ENCODE data around the gene RPS6KA1.

The RPS6KA1 gene

GRCh38 chr1:26521669-26522030, 7.9 kb upstream of the RPS6KA1 start:
- Mint-ChIP-seq H3K4me1 (ENCODE audit: low read depth) (peaks cover 4% of the 10 kb centered on the region), H3K27ac (no peak overlapping the region), H3K9me3 (no peaks in the 10 kb centered on the region), H3K36me3 (ENCODE audit: low read depth) (no peaks in the 10 kb centered on the region), H3K4me3 (no peak overlapping the region), H3K27me3 (ENCODE audit: low read depth) (peaks cover 33% of the 10 kb centered on the region)

GRCh38 chr1:26522073-26522472, 7.5 kb upstream of the RPS6KA1 start:
- H3K4me1 Mint-ChIP-seq (ENCODE audit: low read depth) = peaks cover 4% of the 10 kb centered on the region
- no peak overlapping the region for H3K4me3 Mint-ChIP-seq
- no peak overlapping the region for H3K27ac Mint-ChIP-seq

GRCh38 chr1:26524181-26524580, 5.4 kb upstream of the RPS6KA1 start:
- H3K27ac Mint-ChIP-seq = no peak overlapping the region

More at GRCh38 chr1:26522073-26522472, 7.5 kb upstream of the RPS6KA1 start:
- peaks cover 33% of the 10 kb centered on the region for H3K27me3 Mint-ChIP-seq (ENCODE audit: low read depth)
- no peaks in the 10 kb centered on the region for H3K36me3 Mint-ChIP-seq (ENCODE audit: low read depth)
- no peaks in the 10 kb centered on the region for H3K9me3 Mint-ChIP-seq

DNA sequence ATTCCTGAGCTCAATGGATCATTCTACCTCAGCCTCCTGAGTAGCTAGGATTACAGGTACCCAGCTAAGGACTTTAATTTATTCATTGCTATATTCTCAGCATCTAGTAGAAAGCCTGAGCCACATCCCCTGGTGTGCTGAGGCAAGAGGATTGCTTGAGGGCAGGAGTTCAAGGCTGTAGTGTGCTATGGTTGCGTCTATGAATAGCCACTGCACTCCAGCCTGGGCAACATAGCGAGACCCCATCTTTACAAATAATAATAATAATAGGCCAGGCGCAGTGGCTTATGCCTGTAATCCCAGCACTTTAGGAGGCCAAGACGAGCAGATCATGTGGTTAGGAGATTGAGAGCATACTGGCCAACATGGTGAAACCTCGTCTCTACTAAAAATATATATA, 3.3 kb upstream of the RPS6KA1 start:
- Mint-ChIP-seq H3K4me3 (no peak overlapping the region), H3K36me3 (ENCODE audit: low read depth) (no peaks in the 10 kb centered on the region), H3K4me1 (ENCODE audit: low read depth) (peaks cover 21% of the 10 kb centered on the region), H3K27ac (no peak overlapping the region), H3K9me3 (no peaks in the 10 kb centered on the region), H3K27me3 (ENCODE audit: low read depth) (peaks cover 23% of the 10 kb centered on the region)

More at GRCh38 chr1:26524181-26524580, 5.4 kb upstream of the RPS6KA1 start:
- Mint-ChIP-seq H3K4me1 (ENCODE audit: low read depth) (peaks cover 8% of the 10 kb centered on the region), H3K36me3 (ENCODE audit: low read depth) (no peaks in the 10 kb centered on the region), H3K9me3 (no peaks in the 10 kb centered on the region), H3K4me3 (no peak overlapping the region), H3K27me3 (ENCODE audit: low read depth) (peaks cover 30% of the 10 kb centered on the region)

GRCh38 chr1:26529405-26529654, 231 bp upstream of the RPS6KA1 start:
- H3K27ac Mint-ChIP-seq = peak overlapping the region; percentile 78
- H3K9me3 Mint-ChIP-seq = no peaks in the 10 kb centered on the region
- peak overlapping the region; percentile 94 for H3K4me3 Mint-ChIP-seq
- peaks cover 28% of the 10 kb centered on the region for H3K4me1 Mint-ChIP-seq (ENCODE audit: low read depth)
- peaks cover 12% of the 10 kb centered on the region for H3K27me3 Mint-ChIP-seq (ENCODE audit: low read depth)
- H3K36me3 Mint-ChIP-seq (ENCODE audit: low read depth) = no peaks in the 10 kb centered on the region

GRCh38 chr1:26530410-26530894, 891 bp downstream of the RPS6KA1 start:
- peak overlapping the region; percentile 52 for H3K27ac Mint-ChIP-seq
- H3K27me3 Mint-ChIP-seq (ENCODE audit: low read depth) = peaks cover 4% of the 10 kb centered on the region
- H3K4me1 Mint-ChIP-seq (ENCODE audit: low read depth) = peaks cover 34% of the 10 kb centered on the region

DNA sequence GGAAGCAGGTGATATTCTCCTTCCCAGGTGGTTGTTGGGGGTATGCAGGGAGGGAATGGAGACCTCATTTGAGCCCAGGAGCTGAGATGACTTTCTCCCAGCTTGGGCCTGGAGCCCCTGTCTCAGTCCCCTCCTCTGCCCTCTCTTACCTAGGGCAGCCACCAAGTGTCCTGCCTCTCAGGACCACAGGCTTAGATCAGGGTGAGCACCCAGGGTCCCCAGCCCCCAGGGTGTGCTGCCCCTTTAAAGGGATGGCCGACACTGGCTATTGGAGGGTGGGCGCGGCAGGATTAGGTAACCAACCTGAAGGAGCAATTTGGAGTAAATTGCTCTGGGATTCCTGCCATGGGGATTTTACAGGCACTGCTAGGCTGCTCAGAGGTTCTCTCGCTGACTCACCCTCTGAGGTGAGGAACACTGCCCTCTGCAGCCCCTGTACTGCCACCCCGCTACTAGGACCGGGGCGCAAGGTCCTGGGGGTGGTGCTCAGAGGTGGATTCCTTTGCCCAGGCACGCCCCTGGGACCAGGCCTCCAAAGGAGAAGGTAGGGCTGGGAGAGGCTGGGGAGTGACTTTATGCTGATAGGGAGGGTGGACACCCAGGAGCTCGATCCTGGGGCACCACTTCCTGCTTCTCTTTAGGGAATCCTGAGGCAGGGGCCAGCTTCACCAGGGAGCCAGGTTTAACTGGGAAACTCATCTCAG, 1.5 kb downstream of the RPS6KA1 start:
- Mint-ChIP-seq H3K27me3 (ENCODE audit: low read depth) (peaks cover 4% of the 10 kb centered on the region), H3K4me3 (peak overlapping the region; percentile 85), H3K4me1 (ENCODE audit: low read depth) (peaks cover 34% of the 10 kb centered on the region), H3K9me3 (no peaks in the 10 kb centered on the region), H3K36me3 (ENCODE audit: low read depth) (no peaks in the 10 kb centered on the region), H3K27ac (no peak overlapping the region)

More at GRCh38 chr1:26530410-26530894, 891 bp downstream of the RPS6KA1 start:
- H3K9me3 Mint-ChIP-seq = no peaks in the 10 kb centered on the region
- peak overlapping the region; percentile 85 for H3K4me3 Mint-ChIP-seq
- no peaks in the 10 kb centered on the region for H3K36me3 Mint-ChIP-seq (ENCODE audit: low read depth)

DNA sequence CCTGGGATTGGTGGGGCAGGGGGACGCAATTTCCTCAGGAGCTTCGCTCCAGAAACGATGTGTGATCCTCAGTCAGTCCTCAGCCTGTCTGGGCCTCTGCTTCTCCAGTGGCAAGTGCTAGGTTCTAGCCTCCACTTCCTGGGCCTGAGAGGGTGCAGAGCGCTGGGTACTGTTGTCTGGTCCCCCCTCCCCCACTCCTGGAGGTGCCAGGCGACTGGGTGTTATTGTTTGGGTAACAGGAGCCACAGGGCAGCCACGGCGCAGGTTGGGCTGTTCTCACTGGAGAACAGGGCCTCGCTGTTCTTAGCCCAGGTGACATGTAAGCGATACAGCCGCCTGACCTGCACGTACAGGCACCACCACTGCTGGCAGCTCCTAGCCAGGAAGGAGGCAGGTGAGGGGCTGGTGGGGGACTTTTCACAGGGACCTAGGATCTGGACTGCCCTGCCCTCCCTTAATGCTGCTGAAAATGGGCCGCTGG, 2.1 kb downstream of the RPS6KA1 start:
- Mint-ChIP-seq H3K4me1 (ENCODE audit: low read depth) (peaks cover 34% of the 10 kb centered on the region), H3K9me3 (no peaks in the 10 kb centered on the region), H3K36me3 (ENCODE audit: low read depth) (no peaks in the 10 kb centered on the region), H3K4me3 (no peak overlapping the region), H3K27ac (no peak overlapping the region), H3K27me3 (ENCODE audit: low read depth) (peaks cover 4% of the 10 kb centered on the region)

DNA sequence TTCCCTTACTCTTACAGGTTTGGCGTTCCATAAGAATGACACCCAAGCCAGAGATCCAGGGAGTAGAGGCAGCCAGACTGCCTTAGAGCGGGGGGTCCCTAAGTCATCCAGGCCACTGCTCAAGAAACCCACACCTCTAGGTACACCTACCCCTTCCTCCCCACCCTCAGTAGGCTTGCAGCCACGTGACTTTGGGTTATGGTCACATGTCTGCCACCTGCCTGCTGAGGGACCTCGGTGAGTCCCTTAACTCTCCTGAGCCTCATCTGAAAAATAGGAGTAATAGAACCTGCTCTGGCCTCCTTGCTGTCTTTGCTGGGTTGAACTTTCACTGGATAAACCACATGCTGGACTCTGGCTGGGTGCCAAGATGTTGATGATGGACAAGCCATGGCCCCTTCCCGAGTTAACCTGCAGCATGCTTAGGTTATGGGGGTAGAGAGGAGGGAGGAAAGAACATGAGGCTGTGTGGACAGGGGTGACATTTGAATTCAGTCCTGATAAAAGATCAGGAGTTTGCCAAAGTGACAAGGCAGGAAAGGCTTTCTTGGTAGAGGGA, 4.5 kb downstream of the RPS6KA1 start:
- no peaks in the 10 kb centered on the region for H3K9me3 Mint-ChIP-seq
- no peaks in the 10 kb centered on the region for H3K27me3 Mint-ChIP-seq (ENCODE audit: low read depth)
- peak overlapping the region; percentile 81 for H3K27ac Mint-ChIP-seq
- peaks cover 8% of the 10 kb centered on the region for H3K36me3 Mint-ChIP-seq (ENCODE audit: low read depth)
- peaks cover 45% of the 10 kb centered on the region for H3K4me1 Mint-ChIP-seq (ENCODE audit: low read depth)
- H3K4me3 Mint-ChIP-seq = no peak overlapping the region

DNA sequence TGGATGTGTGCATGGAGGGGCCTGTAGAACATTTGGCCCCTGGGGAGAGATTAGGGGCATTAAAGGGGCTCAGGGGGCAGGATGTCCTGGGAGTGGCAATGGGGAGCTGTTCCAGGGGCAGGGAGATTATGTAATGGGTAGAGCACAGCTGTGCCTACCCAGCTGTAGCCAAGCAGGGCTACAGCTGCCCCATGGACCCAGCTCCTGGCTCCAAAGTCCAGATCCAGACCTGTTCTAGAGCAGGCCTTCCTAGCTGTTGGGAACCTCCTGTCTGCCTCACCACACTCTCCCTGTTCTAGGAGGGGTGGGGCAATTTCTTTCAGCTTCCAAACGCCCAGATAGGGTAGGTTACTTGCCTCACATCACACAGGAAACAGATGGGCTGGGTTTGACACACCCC, 5.6 kb downstream of the RPS6KA1 start:
- no peaks in the 10 kb centered on the region for H3K27me3 Mint-ChIP-seq (ENCODE audit: low read depth)
- peaks cover 51% of the 10 kb centered on the region for H3K4me1 Mint-ChIP-seq (ENCODE audit: low read depth)
- peaks cover 8% of the 10 kb centered on the region for H3K36me3 Mint-ChIP-seq (ENCODE audit: low read depth)
- H3K4me3 Mint-ChIP-seq = no peak overlapping the region
- no peaks in the 10 kb centered on the region for H3K9me3 Mint-ChIP-seq
- H3K27ac Mint-ChIP-seq = peak overlapping the region; percentile 27

DNA sequence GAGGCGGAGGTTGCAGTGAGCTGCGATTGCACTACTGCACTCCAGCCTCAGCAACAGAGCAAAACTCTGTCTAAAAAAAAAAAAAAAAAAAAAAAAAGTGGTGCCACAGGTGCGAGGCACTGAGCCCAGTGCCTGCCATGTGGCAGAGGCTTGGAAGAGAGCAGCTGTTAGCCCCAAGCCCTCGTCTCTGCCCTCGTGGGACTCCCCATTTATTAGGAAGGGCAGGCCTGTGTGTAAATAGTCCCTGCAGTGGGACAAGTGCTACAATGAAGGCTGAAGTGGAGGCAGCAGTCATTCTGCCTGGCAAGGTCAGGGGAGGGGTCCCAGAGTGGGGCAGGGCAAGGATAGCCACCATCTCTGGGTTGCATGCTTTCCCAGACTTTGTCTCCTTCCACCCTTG, 6.5 kb downstream of the RPS6KA1 start:
- Mint-ChIP-seq H3K4me1 (ENCODE audit: low read depth) (peaks cover 50% of the 10 kb centered on the region), H3K9me3 (no peaks in the 10 kb centered on the region), H3K27me3 (ENCODE audit: low read depth) (no peaks in the 10 kb centered on the region)

DNA sequence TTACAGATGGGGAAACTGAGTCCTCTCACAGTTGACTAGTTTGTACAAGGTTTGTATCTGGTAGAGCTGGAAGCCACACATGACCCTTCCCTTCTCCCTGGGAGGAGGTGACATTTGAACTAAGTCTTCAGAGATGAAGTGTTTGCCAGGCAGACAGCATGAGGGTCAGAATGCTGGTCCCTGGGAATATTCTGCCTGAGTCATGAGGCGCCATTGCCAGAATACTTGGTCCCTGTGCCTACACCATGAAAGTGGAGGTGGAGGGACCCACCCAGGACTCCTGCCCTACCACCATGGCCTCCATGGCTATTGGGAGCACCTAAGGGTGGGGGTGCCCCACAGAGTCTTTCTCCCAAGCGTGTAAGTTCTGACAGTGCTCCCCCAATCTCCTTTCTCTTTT, 7.0 kb downstream of the RPS6KA1 start:
- H3K36me3 Mint-ChIP-seq (ENCODE audit: low read depth) = peaks cover 8% of the 10 kb centered on the region
- H3K27me3 Mint-ChIP-seq (ENCODE audit: low read depth) = no peaks in the 10 kb centered on the region
- H3K4me3 Mint-ChIP-seq = no peak overlapping the region
- H3K9me3 Mint-ChIP-seq = no peaks in the 10 kb centered on the region
- H3K4me1 Mint-ChIP-seq (ENCODE audit: low read depth) = peaks cover 49% of the 10 kb centered on the region
- no peak overlapping the region for H3K27ac Mint-ChIP-seq

More for the DNA sequence above, 6.5 kb downstream of the RPS6KA1 start:
- Mint-ChIP-seq H3K27ac (no peak overlapping the region), H3K36me3 (ENCODE audit: low read depth) (peaks cover 8% of the 10 kb centered on the region), H3K4me3 (no peak overlapping the region)

DNA sequence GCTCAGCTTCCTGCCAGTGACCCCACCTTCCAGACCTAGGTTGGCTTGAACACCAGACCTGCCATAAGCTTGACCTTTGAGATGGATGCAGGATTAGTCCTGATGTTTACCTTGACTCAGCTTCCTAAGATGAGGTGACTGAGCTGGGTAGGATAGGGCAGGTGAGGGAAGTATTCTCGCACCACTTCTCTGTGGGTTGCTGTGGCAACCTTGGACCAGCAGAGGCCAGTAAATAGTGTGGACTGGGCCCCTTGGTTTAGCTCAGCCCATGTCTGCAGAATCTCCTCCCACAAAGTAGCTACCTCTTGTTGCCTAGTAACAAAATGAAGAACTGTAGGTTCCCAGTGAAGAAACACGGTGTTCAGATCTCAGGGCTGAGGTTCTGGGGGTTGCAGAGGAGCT, 8.4 kb downstream of the RPS6KA1 start:
- Mint-ChIP-seq H3K27ac (peak overlapping the region; percentile 34), H3K4me1 (ENCODE audit: low read depth) (peaks cover 61% of the 10 kb centered on the region), H3K27me3 (ENCODE audit: low read depth) (no peaks in the 10 kb centered on the region), H3K36me3 (ENCODE audit: low read depth) (peaks cover 8% of the 10 kb centered on the region), H3K4me3 (no peak overlapping the region), H3K9me3 (no peaks in the 10 kb centered on the region)

DNA sequence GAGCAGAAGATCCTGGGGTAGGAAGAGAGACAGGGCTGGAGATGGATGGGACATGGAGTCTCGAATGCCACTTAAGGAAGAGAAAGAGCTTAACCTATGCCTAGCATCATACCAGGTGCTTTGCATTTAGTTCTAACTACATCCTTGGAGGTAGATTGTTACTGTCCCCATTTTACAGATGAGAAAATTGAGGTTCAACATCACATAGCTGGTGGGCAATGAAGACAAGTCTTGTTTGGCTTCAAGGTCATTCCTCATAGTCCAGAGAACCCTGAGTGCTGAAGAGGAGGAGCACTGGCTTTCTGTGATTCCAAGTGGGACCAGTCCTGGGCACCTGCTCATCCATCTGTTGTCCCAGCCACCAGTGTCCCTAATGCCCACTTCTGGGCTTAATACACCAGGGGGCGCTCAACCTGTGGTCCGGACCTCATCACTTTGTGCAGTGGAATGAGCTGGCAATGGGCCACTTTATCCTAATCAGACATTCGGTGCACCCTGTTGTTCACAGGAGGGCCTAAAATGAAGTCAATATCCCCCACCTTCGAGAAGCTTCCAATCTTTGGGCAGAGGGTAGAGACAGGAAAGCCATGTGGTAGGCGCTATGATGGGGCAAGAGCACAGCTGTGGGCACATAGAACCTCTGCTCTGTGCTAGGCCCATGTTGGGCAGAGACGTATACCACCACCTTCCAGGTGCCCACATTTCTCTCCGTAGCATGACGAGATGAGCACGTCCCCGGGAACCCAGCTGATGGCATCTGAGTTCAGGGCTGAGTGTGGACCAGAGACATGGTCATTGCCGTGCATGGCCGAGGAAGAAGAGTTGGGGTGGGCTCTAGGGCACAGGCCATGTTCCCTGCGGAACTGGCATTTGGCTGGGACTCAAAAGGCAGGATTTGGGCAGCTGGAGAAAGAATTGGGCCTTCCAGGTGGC, 9.2 kb downstream of the RPS6KA1 start:
- Mint-ChIP-seq H3K9me3 (no peaks in the 10 kb centered on the region), H3K27ac (peak overlapping the region; percentile 53), H3K4me3 (no peak overlapping the region), H3K27me3 (ENCODE audit: low read depth) (no peaks in the 10 kb centered on the region), H3K4me1 (ENCODE audit: low read depth) (peaks cover 67% of the 10 kb centered on the region), H3K36me3 (ENCODE audit: low read depth) (peaks cover 11% of the 10 kb centered on the region)

Data from T-helper 1 cell treated with Interleukin-12 subunit alpha and Interleukin-12 subunit beta and Interleukin-4 antibody, amounts not matched to agents 30 μg/mL and 1 μg/mL, for 36 hours (primary cell).